Thymus (tissue), 11 donors: ENCODE measurements around the gene NR6A1. TPM values are rescaled to one million over a fixed set of nuclear protein-coding genes. Genes with fewer than 3 reads are reported as not detected.
A peak's percentile ranks its signal among the peaks of the same experiment; 100 is the strongest.

ENCODE experiments used
- DNase-seq, 9 donors: peaks; one replicate each; pipeline ENCODE4 v3.0.0-alpha.2; 2013; ENCODE audit warnings: low spot score in 9 of 9, low read depth in 6 of 9, missing footprints in 1 of 9
- H3K27ac ChIP-seq, 2 donors: one replicate each; pipeline ENCODE4 v1.5.1; 2013; ENCODE audit warnings: control low read depth in 1 of 2, low read depth in 1 of 2, low read length in 1 of 2, mild to moderate bottlenecking in 1 of 2, moderate library complexity in 1 of 2
- H3K27me3 ChIP-seq, 2 donors: one replicate each; pipeline ENCODE4 v1.5.1; 2013; ENCODE audit warnings: low read length in 1 of 2; ENCODE audit not compliant: control insufficient read depth in 2 of 2, insufficient read depth in 1 of 2
- H3K36me3 ChIP-seq, 2 donors: one replicate each; pipeline ENCODE4 v1.5.1; 2013; ENCODE audit warnings: low read length in 1 of 2, mild to moderate bottlenecking in 1 of 2, moderate library complexity in 1 of 2; ENCODE audit not compliant: control insufficient read depth in 2 of 2, insufficient read depth in 2 of 2
- H3K4me1 ChIP-seq, 2 donors: one replicate each; pipeline ENCODE4 v1.5.1; 2013; ENCODE audit warnings: low read length in 2 of 2; ENCODE audit not compliant: control insufficient read depth in 2 of 2, insufficient read depth in 2 of 2
- H3K4me3 ChIP-seq, 2 donors: one replicate each; pipeline ENCODE4 v1.5.1; 2013; ENCODE audit warnings: low read length in 2 of 2, control low read depth in 1 of 2, mild to moderate bottlenecking in 1 of 2
- H3K9me3 ChIP-seq, 2 donors: one replicate each; pipeline ENCODE4 v1.5.1; 2013; ENCODE audit warnings: low read length in 1 of 2, mild to moderate bottlenecking in 1 of 2; ENCODE audit not compliant: control insufficient read depth in 2 of 2, insufficient read depth in 1 of 2
- WGBS: extraction: QIAGEN DNeasy Blood & Tissue Kit; methylation state at CpG from one replicate; pipeline ENCODE4 v1.1.7; 2013; 5-methylcytosine and 5-hydroxymethylcytosine counted together
- polyA plus RNA-seq: library from polyadenylated mRNA; stranded (reverse); fragments of 200-250 nt; gene quantifications from one replicate; pipeline ENCODE4 v1.2.3, GENCODE V29; 2013
- total RNA-seq: library from RNA; stranded (reverse); fragments of 120-200 nt; gene quantifications from one replicate; pipeline ENCODE4 v1.2.4, GENCODE V29; 2013
- donor health status: healthy.

The NR6A1 gene
- total and polyA plus RNA-seq, 2 donors = 0.47 to 0.52 TPM

DNA sequence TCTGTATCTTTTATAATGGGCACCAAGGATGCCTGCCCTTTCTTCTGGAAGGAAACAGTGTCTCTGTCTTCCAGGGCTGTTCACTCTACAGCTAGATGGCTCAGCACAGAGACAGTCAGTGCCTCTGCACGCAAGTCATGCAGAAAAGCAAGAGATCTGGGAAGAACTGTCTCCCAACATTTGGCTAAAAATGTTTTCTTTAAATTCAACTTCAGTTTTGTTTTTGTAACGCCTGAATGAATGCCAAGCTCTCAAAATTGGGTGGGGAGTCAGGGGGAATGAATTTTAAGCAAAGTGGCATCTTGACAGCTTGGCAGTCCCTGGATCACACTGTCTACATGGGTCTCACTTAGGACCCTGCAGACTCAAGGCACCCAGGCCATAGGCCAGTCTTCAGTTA lies 18.4 kb upstream of the NR6A1 start:
- no peak for DNase-seq
- no peaks in the 10 kb centered on the region for H3K4me1 ChIP-seq
- peaks cover 0 to 10% of the 10 kb centered on the region in 2 donors for H3K27me3 ChIP-seq
- no peak overlapping the region for H3K27ac ChIP-seq
- no peak overlapping the region for H3K4me3 ChIP-seq
- WGBS = 97% methylated on average over 2 of the region's 2 CpGs
- H3K36me3 ChIP-seq = no peaks in the 10 kb centered on the region
- H3K9me3 ChIP-seq = no peaks in the 10 kb centered on the region

DNA sequence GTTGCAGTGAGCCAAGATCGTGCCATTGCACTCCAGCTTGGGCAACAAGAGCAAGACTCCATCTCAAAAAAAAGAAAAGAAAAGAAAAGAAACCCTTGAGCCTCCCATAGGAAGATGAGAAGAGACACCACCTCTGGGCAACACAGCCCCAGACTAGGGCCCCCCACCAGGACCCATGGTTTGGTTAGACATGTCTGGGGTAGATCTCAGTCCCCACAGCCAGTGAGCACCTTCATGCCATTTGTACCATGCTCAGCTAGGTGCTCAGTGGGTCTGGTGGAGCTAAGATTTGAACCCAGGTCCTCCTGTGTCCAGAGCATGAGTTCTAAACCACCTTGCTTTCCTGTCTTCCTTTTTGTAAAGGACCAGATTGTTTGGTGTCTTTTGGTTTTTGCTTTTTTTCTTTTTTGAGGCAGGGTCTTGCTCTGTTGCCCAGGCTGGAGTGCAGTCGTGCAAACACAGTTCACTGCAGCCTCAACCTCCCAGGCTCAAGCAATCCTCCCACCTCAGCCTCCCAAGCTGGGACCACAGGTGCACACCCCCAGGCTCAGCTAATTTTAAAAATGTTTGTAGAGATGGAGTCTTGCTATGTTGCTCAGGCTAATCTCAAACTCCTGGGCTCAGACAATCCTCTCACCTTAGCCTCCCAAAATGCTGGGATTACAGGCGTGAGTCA lies 17.6 kb upstream of the NR6A1 start:
- Histone ChIP-seq H3K4me3 (no peak overlapping the region), H3K4me1 (no peaks in the 10 kb centered on the region), H3K36me3 (no peaks in the 10 kb centered on the region), H3K27ac (no peak overlapping the region), H3K9me3 (no peaks in the 10 kb centered on the region), H3K27me3 (peaks cover 0 to 10% of the 10 kb centered on the region in 2 donors)
- 99% methylated on average over 3 of the region's 3 CpGs for WGBS
- no peak for DNase-seq

DNA sequence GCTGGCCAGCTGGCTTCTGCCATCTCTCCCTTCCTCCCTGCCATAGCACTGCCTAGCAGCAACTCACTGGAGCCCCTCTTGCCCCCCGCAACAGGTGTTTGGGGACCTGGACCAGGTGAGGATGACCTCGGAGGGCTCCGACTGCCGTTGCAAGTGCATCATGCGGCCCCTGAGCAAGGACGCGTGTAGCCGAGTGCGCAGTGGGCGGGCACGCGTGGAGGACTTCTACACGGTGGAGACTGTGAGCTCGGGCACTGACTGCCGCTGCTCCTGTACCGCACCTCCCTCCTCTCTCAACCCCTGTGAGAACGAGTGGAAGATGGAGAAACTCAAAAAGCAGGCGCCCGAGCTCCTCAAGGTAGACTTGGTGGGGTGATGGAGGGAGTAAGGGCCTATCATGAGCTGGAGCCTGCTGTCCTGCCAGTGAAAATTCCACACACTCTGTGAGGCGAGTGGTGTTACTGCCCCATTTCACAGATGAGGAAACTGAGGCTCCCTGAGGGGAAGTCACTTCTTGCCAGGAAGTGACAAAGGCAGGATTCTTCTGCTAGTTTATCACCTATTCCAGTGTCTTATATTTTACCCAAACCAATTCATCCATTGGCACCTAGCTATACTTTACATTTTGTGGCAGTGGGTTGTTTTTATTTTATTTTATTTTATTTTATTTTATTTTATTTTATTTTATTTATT lies 15.9 kb upstream of the NR6A1 start:
- Histone ChIP-seq H3K27ac (no peak overlapping the region), H3K4me1 (no peaks in the 10 kb centered on the region), H3K27me3 (peaks cover 0 to 9% of the 10 kb centered on the region in 2 donors), H3K36me3 (no peaks in the 10 kb centered on the region), H3K4me3 (no peak overlapping the region), H3K9me3 (no peaks in the 10 kb centered on the region)
- WGBS = 97% methylated on average over 20 of the region's 20 CpGs
- DNase-seq = no peak

DNA sequence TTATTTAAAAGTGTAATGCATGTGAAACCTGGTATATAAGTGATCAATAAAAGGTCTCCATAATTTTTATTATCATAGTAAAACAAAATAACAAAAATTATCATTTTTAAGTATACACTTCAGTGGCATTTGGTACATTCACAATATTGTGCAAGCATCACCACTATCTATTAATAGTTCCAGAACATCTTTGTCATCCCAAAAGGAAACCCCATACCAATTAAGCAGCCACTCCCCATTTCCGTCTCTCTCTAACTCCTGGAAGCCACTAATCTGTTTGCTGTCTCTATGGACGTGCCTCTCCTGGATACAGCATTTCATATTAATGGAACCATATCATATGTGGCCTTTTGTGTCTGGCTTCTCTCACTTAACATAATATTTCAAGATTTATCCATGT lies 13.4 kb upstream of the NR6A1 start:
- no peaks in the 10 kb centered on the region for H3K9me3 ChIP-seq
- H3K4me1 ChIP-seq = peaks cover 0 to 12% of the 10 kb centered on the region in 2 donors
- 85% methylated on average over 2 of the region's 2 CpGs for WGBS
- H3K27me3 ChIP-seq = peaks cover 2 to 28% of the 10 kb centered on the region in 2 donors
- DNase-seq = no peak
- H3K4me3 ChIP-seq = no peak overlapping the region
- no peak overlapping the region for H3K27ac ChIP-seq
- no peaks in the 10 kb centered on the region for H3K36me3 ChIP-seq

DNA sequence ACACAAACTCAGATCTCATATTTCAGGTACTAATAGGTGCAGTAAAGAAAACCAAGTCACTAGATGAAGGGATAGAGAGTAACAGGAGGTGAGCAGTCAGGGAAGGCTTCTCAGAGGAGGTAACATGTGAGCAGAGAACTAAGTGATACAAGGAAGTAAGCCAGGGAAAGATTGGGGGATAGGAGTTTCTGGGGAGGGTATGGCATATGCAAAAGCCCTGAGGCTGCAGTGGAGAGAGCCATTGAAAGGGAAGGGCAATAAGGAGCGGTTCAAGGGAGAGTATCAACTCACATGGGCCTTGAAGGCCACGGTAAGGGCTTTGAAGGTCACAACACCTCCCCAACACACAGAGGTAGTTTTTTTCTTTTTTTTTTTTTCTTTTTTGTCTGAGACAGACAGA lies 12.7 kb upstream of the NR6A1 start:
- WGBS = 96% methylated on average over 2 of the region's 2 CpGs
- no peaks in the 10 kb centered on the region for H3K9me3 ChIP-seq
- peaks cover 4 to 35% of the 10 kb centered on the region in 2 donors for H3K27me3 ChIP-seq
- no peak for DNase-seq
- H3K4me3 ChIP-seq = no peak overlapping the region
- H3K36me3 ChIP-seq = no peaks in the 10 kb centered on the region
- peaks cover 0 to 14% of the 10 kb centered on the region in 2 donors for H3K4me1 ChIP-seq
- H3K27ac ChIP-seq = no peak overlapping the region

DNA sequence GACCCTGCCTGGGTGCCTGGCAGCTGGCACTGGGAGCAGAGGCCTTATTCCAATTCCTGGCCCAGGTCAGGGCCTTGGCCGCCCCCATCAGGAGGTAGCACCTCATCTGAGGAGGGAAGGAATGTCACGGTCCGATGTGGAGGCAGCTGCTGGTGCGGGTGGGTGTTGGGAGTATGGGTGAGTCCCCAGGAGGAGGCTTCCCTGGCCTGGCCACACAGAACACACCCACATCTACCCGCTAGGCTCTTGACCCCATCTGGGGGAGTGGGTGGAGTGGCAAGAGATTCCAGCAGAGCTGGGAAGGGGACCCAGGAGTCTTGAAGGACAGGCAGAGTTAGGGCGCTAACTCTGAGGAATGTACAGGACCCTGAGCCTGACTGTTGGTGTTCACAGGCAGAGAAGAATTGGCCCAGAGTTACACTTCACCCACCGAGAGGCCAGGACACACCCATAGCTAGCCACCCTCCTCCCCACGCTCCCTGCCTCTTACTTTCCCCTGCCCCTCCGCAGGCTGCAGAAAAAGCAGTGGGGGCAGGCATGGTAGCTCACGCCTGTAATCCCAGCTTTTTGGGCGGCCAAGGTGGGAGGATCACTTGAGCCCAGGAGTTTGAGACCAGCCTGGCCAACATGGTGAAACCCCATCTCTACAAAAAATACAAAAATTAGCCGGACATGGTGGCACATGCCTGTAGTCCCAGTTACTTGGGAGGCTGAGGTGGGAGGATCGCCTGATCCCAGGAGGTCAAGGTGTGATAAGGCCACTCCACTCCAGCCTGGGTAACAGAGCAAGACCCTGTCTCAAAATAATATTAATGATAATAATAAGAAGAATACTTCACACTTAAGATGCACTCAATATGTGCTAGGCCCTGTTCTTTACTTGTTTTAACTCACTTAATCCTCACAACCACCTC lies 11.8 kb upstream of the NR6A1 start:
- no peaks in the 10 kb centered on the region for H3K9me3 ChIP-seq
- H3K27ac ChIP-seq = no peak overlapping the region
- WGBS = 94% methylated on average over 13 of the region's 13 CpGs
- peaks cover 0 to 15% of the 10 kb centered on the region in 2 donors for H3K4me1 ChIP-seq
- peaks cover 6 to 44% of the 10 kb centered on the region in 2 donors for H3K27me3 ChIP-seq
- DNase-seq = no peak
- no peaks in the 10 kb centered on the region for H3K36me3 ChIP-seq
- H3K4me3 ChIP-seq = no peak overlapping the region

DNA sequence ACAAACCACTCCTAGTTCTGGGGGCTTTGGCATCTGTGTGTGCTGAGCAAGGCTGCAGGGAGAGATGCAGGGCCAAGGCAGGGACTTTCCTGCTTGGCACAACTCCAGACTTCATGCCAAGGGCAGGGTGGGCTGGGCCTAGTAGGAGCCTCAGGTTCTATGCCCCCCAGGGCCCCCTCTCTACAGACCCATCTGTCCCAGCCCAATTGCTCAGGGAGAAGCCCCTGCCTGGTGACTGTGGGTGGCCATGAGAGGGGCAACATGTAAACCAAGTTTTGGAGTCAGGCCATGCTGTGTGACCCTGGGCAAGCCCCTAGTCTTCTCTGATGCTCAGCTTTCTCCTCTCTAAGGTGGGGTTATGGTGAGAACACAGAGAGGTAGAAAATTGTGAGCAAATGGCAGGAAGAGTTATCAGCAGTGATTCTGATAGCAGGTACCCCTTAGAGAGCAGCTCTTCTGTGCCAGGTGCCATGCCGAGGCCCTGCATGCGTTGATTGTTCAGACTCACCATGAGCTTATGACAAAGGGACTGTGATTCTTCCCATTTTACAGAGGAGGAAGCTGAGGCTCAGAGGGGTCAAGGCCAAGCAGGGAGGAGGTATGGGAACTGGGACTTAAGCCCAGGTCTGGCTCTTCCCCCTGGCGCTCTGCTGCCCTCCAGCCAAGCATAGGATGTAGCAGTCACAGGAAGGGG lies 11.0 kb upstream of the NR6A1 start:
- H3K4me1 ChIP-seq = peaks cover under 1 to 15% of the 10 kb centered on the region in 2 donors
- H3K27ac ChIP-seq = peak overlapping the region in 1 of 2 donors; percentile 5
- DNase-seq = no peak
- H3K36me3 ChIP-seq = no peaks in the 10 kb centered on the region
- no peak overlapping the region for H3K4me3 ChIP-seq
- WGBS = over 99% methylated on average over 3 of the region's 3 CpGs
- peaks cover 14 to 51% of the 10 kb centered on the region in 2 donors for H3K27me3 ChIP-seq
- peaks cover 0 to 4% of the 10 kb centered on the region in 2 donors for H3K9me3 ChIP-seq

DNA sequence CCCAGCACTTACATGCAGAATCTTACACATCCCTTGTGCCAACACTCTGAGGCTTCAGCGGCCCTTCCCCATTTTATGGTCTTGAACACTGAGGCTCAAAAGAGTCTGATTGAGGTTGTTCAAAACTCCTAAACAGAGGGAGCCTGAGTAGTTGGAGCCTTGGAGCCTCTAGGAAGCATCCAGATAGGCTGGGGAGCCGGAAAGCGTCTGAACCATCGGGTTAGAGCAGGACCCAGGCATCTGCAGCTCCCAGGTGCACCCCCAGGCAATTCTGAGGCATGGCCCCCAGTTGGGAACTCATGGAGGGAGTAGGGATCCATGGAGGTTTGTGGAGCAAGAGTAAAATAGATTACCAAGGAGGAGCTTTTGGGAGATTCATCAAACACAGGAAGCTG lies 9.6 kb upstream of the NR6A1 start:
- 100% methylated on average over 4 of the region's 4 CpGs for WGBS
- Histone ChIP-seq H3K9me3 (peaks cover 0 to 7% of the 10 kb centered on the region in 2 donors), H3K36me3 (no peaks in the 10 kb centered on the region), H3K4me1 (peaks cover 6 to 15% of the 10 kb centered on the region in 2 donors), H3K27me3 (peaks cover 27 to 59% of the 10 kb centered on the region in 2 donors), H3K4me3 (no peak overlapping the region), H3K27ac (no peak overlapping the region)
- no peak for DNase-seq
